CD14-positive monocyte (primary cell): ENCODE measurements around the gene MYO3B. TPM values are rescaled to one million over a fixed set of nuclear protein-coding genes. Genes with fewer than 3 reads are reported as not detected.

ENCODE experiments used
- DNase-seq, 3 donors: peaks; one replicate each; pipeline ENCODE4 v3.0.0-alpha.2; 2011 to 2022
- H2AFZ ChIP-seq: 2 replicates; pipeline ENCODE4 v1.6.0; 2012; ENCODE audit warnings: mild to moderate bottlenecking, low read depth, low read length, inconsistent platforms; ENCODE audit not compliant: insufficient read depth, poor library complexity, severe bottlenecking
- H3K27ac ChIP-seq, 2 donors: 1 replicate in 1 of 2; 2 replicates in 1 of 2; pipeline ENCODE4 v1.5.1; 2012 to 2013; ENCODE audit warnings: low read length in 2 of 2, control low read depth in 1 of 2, inconsistent platforms in 1 of 2, low read depth in 1 of 2, mild to moderate bottlenecking in 1 of 2
- H3K27me3 ChIP-seq, 2 donors: one replicate each; pipeline versions ENCODE4 v1.6.0 to v1.6.1; 2011 to 2013; ENCODE audit warnings: low read length in 2 of 2; ENCODE audit not compliant: control insufficient read depth in 2 of 2, insufficient read depth in 2 of 2
- H3K36me3 ChIP-seq, 2 donors: replicated peaks in 1 of 2; 1 replicate in 1 of 2; 2 replicates in 1 of 2; pipeline versions ENCODE4 v1.5.1 to v1.6.1; 2012 to 2013; ENCODE audit warnings: low read length in 2 of 2, control low read depth in 1 of 2, inconsistent platforms in 1 of 2, mild to moderate bottlenecking in 1 of 2; ENCODE audit not compliant: insufficient read depth in 2 of 2, control insufficient read depth in 1 of 2
- H3K4me1 ChIP-seq, 2 donors: 1 replicate in 1 of 2; 2 replicates in 1 of 2; pipeline versions ENCODE4 v1.5.1 to v1.6.1; 2012 to 2013; ENCODE audit warnings: low read length in 2 of 2, control low read depth in 1 of 2, inconsistent platforms in 1 of 2, mild to moderate bottlenecking in 1 of 2, moderate library complexity in 1 of 2; ENCODE audit not compliant: insufficient read depth in 2 of 2, control insufficient read depth in 1 of 2
- H3K4me2 ChIP-seq: replicated peaks from 2 replicates; pipeline ENCODE3; 2012; ENCODE audit warnings: low read length, moderate library complexity, mild to moderate bottlenecking; ENCODE audit not compliant: poor library complexity, severe bottlenecking; ENCODE audit errors: extremely low read depth
- H3K4me3 ChIP-seq, 3 experiments: fragments of 200-600 bp in 1 of 3; sonication (generic) in 1 of 3; replicated peaks in 1 of 3; 1 replicate in 2 of 3; 2 replicates in 1 of 3; pipeline ENCODE4 v1.5.1; 2011 to 2013; ENCODE audit warnings: low read length in 3 of 3, mild to moderate bottlenecking in 3 of 3, control low read depth in 2 of 3, low read depth in 2 of 3, inconsistent platforms in 1 of 3, moderate library complexity in 1 of 3
- H3K79me2 ChIP-seq: 2 replicates; pipeline ENCODE4 v1.6.0; 2012; ENCODE audit warnings: mild to moderate bottlenecking, control low read depth, inconsistent platforms, low read length, moderate library complexity; ENCODE audit not compliant: insufficient read depth
- H3K9ac ChIP-seq: 2 replicates; pipeline ENCODE4 v1.6.0; 2017; ENCODE audit warnings: low read length, mild to moderate bottlenecking; ENCODE audit not compliant: insufficient read depth, poor library complexity, severe bottlenecking
- H3K9me3 ChIP-seq, 2 donors: replicated peaks in 1 of 2; 1 replicate in 1 of 2; 2 replicates in 1 of 2; pipeline versions ENCODE4 v1.5.1 to v1.6.1; 2012 to 2013; ENCODE audit warnings: low read length in 2 of 2, control low read depth in 1 of 2; ENCODE audit not compliant: control insufficient read depth in 1 of 2, insufficient read depth in 1 of 2
- H4K20me1 ChIP-seq: 2 replicates; pipeline ENCODE4 v1.6.0; 2012; ENCODE audit warnings: mild to moderate bottlenecking, low read length, control low read depth, moderate library complexity; ENCODE audit not compliant: insufficient read depth
- H3K27ac Mint-ChIP-seq, 7 donors: one replicate each; pipeline ENCODE4 v1.8.0; 2020; ENCODE audit warnings: mild to moderate bottlenecking in 7 of 7, mixed read lengths in 7 of 7, moderate library complexity in 6 of 7, inconsistent platforms in 2 of 7
- H3K27me3 Mint-ChIP-seq, 3 donors: one replicate each; pipeline ENCODE4 v1.8.0; 2021 to 2022; ENCODE audit warnings: low read depth in 3 of 3, mild to moderate bottlenecking in 3 of 3, mixed read lengths in 3 of 3, moderate library complexity in 3 of 3, inconsistent platforms in 1 of 3
- H3K36me3 Mint-ChIP-seq, 2 donors: one replicate each; pipeline ENCODE4 v1.8.0; 2020; ENCODE audit warnings: mixed read lengths in 2 of 2, inconsistent platforms in 1 of 2, mild to moderate bottlenecking in 1 of 2
- H3K4me1 Mint-ChIP-seq: one replicate; pipeline ENCODE4 v1.8.0; 2020; ENCODE audit warnings: mild to moderate bottlenecking, mixed read lengths
- H3K4me3 Mint-ChIP-seq, 2 donors: one replicate each; pipeline ENCODE4 v1.8.0; 2020; ENCODE audit warnings: mild to moderate bottlenecking in 2 of 2, mixed read lengths in 2 of 2, moderate library complexity in 1 of 2
- H3K9me3 Mint-ChIP-seq, 7 donors: one replicate each; pipeline ENCODE4 v1.8.0; 2020 to 2022; ENCODE audit warnings: mixed read lengths in 7 of 7, mild to moderate bottlenecking in 6 of 7, moderate library complexity in 6 of 7, inconsistent platforms in 2 of 7
- WGBS: methylation state at CpG from one replicate; pipeline ENCODE4 v1.1.5; 2013; ENCODE audit warnings: missing lambda C conversion rate; ENCODE audit not compliant: insufficient coverage; 5-methylcytosine and 5-hydroxymethylcytosine counted together
- intact Hi-C, 2 donors: fragments of 100-400 bp; cut with micrococcal nuclease; formaldehyde crosslinking; loops; one replicate each; pipeline versions ENCODE4 v1.15.0 to v1.15.1; 2023
- polyA plus RNA-seq, 3 donors: library from polyadenylated mRNA; depleted of rRNA in 1 of 3; unstranded in 2 of 3; stranded (reverse) in 1 of 3; fragments of 300-500 nt in 2 of 3; fragments of >200 nt in 1 of 3; fragmentation: Illumina TruSeq in 2 of 3; gene quantifications; 1 replicate in 2 of 3; 2 replicates in 1 of 3; pipeline ENCODE4 v1.2.3, GENCODE V29; 2012 to 2021
- TF ChIP-seq, protein P1 (sequence below): fragments of 200-600 bp; IDR thresholded peaks from one replicate; pipeline ENCODE4 v1.8.0; 2022; ENCODE audit warnings: antibody characterized with exemption, mild to moderate bottlenecking

MYO3B gene
- polyA plus RNA-seq, 3 donors: not detected

DNA sequence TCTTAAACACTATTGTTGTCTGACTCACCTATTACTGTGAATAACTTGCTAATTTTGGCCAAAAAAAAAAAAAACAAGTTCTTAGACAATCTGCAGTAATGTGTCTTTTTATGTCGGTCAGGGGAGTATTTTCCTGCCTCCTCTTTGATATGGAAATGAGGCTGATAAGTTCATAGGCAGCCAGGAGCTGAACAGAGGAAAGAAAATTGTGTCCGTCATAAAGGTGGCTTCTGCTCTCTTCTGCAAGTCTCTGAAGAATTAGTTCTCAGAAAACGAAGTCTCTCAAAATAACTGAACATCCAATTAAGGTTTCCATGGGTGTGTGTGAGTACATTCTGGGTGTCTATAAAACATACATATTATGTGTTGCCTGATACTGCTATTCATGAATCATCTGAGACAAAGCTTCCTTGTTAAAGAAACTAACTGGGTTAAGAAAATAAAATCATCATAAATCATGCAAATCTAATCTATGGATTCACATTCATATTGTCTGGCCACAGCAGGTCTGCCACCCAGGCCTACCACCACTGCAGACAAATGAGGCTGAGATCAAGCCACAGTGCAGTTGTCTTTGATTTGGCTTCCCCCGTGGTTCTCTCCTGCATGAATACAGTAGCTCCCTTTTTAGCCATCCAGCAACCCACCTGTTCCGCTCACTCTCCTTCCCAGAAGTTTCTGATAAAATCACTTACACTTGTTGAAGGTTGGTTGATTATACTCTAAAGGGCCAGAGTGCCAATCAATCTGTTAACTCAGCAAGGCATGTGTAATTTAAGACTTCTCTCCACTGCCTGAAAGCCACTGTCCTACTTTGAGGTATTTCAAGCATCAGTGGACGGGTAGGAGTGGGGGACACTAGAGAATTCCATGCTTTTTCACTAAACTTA lies 517.8 kb downstream of the MYO3B start:
- H3K9me3 ChIP-seq: no peaks in the 10 kb centered on the region
- no peaks in the 10 kb centered on the region for H4K20me1 ChIP-seq
- H2AFZ ChIP-seq: no peak overlapping the region
- peaks cover 0 to 2% of the 10 kb centered on the region in 2 donors for H3K27me3 ChIP-seq
- H3K27ac ChIP-seq: no peak overlapping the region
- DNase-seq: no peak
- Mint-ChIP-seq H3K9me3 (no peaks in the 10 kb centered on the region), H3K27ac (no peak overlapping the region), H3K27me3 (peaks cover 10 to 14% (median 13%) of the 10 kb centered on the region in 3 donors), H3K4me1 (no peaks in the 10 kb centered on the region), H3K36me3 (no peaks in the 10 kb centered on the region), H3K4me3 (no peak overlapping the region)
- H3K79me2 ChIP-seq: no peaks in the 10 kb centered on the region
- H3K4me3 ChIP-seq: no peak overlapping the region
- no peak overlapping the region for H3K9ac ChIP-seq
- intact Hi-C loops: no loop called here
- H3K36me3 ChIP-seq: no peaks in the 10 kb centered on the region
- 60% methylated on average over 1 of the region's 6 CpGs for WGBS
- TF ChIP-seq, protein P1, sequence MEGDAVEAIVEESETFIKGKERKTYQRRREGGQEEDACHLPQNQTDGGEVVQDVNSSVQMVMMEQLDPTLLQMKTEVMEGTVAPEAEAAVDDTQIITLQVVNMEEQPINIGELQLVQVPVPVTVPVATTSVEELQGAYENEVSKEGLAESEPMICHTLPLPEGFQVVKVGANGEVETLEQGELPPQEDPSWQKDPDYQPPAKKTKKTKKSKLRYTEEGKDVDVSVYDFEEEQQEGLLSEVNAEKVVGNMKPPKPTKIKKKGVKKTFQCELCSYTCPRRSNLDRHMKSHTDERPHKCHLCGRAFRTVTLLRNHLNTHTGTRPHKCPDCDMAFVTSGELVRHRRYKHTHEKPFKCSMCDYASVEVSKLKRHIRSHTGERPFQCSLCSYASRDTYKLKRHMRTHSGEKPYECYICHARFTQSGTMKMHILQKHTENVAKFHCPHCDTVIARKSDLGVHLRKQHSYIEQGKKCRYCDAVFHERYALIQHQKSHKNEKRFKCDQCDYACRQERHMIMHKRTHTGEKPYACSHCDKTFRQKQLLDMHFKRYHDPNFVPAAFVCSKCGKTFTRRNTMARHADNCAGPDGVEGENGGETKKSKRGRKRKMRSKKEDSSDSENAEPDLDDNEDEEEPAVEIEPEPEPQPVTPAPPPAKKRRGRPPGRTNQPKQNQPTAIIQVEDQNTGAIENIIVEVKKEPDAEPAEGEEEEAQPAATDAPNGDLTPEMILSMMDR: no peak
- H3K4me1 ChIP-seq: no peaks in the 10 kb centered on the region
- no peak overlapping the region for H3K4me2 ChIP-seq

DNA sequence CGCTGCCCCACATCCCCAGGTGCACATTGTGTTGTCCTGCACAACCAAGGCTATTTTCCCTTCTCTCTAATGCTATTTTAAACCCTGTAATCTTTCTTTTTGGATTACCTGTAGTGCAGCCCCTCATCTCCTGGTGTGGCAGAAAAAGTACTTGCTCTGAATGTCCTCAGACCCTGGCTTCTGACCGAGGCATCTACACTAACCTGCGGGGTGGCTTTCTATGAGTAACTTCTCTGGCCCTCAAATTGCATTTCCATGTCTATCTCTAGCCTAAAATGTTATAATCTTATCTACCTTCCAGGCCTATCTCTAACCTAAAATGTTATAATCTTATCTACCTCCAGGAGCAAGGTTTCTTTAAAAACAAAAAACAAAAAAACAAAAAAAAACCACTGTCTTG lies 519.0 kb downstream of the MYO3B start:
- no peak overlapping the region for H3K4me3 ChIP-seq
- no peak overlapping the region for H3K4me3 Mint-ChIP-seq
- TF ChIP-seq, protein P1: no peak
- peaks cover 10 to 18% (median 15%) of the 10 kb centered on the region in 3 donors for H3K27me3 Mint-ChIP-seq
- H3K9me3 ChIP-seq: no peaks in the 10 kb centered on the region
- WGBS: 100% methylated on average over 3 of the region's 3 CpGs
- no peaks in the 10 kb centered on the region for H3K9me3 Mint-ChIP-seq
- H3K27ac ChIP-seq: no peak overlapping the region
- no peak overlapping the region for H3K9ac ChIP-seq
- no peak overlapping the region for H3K27ac Mint-ChIP-seq
- no peak overlapping the region for H3K4me2 ChIP-seq
- no peaks in the 10 kb centered on the region for H4K20me1 ChIP-seq
- H2AFZ ChIP-seq: no peak overlapping the region
- H3K79me2 ChIP-seq: no peaks in the 10 kb centered on the region
- H3K4me1 Mint-ChIP-seq: no peaks in the 10 kb centered on the region
- peaks cover 0 to 2% of the 10 kb centered on the region in 2 donors for H3K27me3 ChIP-seq
- H3K36me3 ChIP-seq: no peaks in the 10 kb centered on the region
- intact Hi-C loops: no loop called here
- H3K36me3 Mint-ChIP-seq: no peaks in the 10 kb centered on the region
- no peaks in the 10 kb centered on the region for H3K4me1 ChIP-seq
- no peak for DNase-seq
